GM12873 (cell line): Measurements from ENCODE around the gene NEAT1.

Experiments used
- CTCF ChIP-seq: IDR thresholded peaks from 2 replicates; pipeline ENCODE4 v1.5.1; 2012; ENCODE audit warnings: low read depth, mild to moderate bottlenecking, moderate library complexity, low read length, control low read depth; ENCODE audit not compliant: insufficient read depth; ENCODE audit errors: missing control alignments

NEAT1 gene

GRCh38 chr11:65378208-65378927 lies 44.2 kb upstream of the NEAT1 start:
- TF ChIP-seq CTCF = no peak

GRCh38 chr11:65378928-65379638 lies 43.5 kb upstream of the NEAT1 start:
- no peak for TF ChIP-seq CTCF

- no peak for TF ChIP-seq CTCF
Measured at GRCh38 chr11:65379698-65380459, 42.7 kb upstream of the NEAT1 start.

- no peak for TF ChIP-seq CTCF
Measured at GRCh38 chr11:65380460-65381119, 42.0 kb upstream of the NEAT1 start.

GRCh38 chr11:65381716-65382032 lies 40.9 kb upstream of the NEAT1 start:
- TF ChIP-seq CTCF = no peak

- peak; percentile 76 for TF ChIP-seq CTCF
Measured at GRCh38 chr11:65382033-65382803, 40.4 kb upstream of the NEAT1 start, which contains the start of gene SLC25A45. SLC25A45 (minus strand) TSS chr11:65382646; CDS start chr11:65381951, 695 bp downstream.
